ENCODE results near the gene PTGR3. TPM values are rescaled to one million over a fixed set of nuclear protein-coding genes. Genes with fewer than 3 reads are reported as not detected.
A peak's percentile ranks its signal among the peaks of the same experiment; 100 is the strongest.

The PTGR3 gene
- total RNA-seq, 1 experiment from 2014 or later, result 24.0 TPM

DNA sequence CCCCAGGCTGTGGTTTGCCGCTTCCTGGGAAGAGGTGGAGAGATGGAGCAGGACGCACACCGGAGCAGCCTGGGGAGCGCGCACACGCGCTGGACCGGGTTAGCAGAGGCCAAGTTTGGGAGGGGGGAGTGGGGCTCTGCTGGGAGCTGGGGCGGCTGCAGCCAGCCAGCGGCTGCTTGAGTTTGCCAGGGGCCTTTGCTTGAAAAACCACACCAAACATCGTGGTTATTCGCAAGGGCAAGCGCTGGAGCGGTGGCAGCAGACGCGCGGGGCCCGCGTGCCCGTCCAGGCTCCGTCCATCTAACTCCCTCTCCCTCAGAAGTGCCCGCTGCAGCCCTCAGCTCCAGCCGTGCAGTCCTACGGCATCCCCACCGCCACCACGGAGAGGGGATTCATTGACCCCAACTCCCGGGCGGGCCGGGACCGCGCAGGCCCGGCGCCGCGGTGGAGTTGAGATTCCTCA, 4.6 kb downstream of the PTGR3 start:
- no peak for DNase-seq (ENCODE audit: low read depth)

DNA sequence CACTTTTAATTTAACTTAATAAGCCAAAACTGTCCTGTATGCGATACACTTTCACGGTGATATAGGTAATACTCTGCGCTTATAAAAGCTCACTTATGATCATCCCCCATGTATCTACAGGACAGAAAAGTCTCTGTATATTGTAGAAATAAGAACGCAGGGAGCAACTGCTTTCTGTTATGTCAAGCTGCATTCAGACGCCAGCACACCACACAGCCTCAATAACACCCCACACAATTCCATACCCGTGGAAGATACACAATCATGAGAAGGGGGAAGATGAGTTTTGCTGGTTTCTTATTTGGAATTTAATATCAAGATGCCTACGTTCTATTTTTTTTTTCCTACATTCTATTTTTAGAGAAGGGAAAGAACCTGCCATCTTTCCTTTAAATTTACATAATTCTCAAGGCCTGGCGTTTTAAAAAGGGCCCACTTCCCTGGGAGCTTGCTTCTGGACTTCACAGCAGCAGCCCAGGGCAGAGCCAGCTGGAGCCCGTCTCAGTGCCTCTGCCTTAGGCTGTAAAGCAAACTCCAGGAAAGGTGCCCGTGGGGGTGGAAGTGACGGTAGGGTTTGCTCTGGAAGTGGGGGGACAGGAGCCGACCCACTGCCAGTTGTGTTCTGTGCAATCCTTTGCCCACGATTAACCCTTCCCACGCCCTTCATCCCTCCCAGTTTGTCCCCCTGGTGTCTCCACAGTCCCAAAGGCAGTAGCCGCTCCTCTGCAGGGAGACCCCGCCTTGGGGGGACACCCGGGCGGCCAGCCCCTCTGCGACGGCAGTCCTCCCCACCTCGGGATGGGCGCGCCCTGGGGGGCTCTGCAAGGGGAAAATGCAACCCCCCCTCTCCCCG, 5.3 kb downstream of the PTGR3 start:
- DNase-seq (ENCODE audit: low read depth), result no peak

DNA sequence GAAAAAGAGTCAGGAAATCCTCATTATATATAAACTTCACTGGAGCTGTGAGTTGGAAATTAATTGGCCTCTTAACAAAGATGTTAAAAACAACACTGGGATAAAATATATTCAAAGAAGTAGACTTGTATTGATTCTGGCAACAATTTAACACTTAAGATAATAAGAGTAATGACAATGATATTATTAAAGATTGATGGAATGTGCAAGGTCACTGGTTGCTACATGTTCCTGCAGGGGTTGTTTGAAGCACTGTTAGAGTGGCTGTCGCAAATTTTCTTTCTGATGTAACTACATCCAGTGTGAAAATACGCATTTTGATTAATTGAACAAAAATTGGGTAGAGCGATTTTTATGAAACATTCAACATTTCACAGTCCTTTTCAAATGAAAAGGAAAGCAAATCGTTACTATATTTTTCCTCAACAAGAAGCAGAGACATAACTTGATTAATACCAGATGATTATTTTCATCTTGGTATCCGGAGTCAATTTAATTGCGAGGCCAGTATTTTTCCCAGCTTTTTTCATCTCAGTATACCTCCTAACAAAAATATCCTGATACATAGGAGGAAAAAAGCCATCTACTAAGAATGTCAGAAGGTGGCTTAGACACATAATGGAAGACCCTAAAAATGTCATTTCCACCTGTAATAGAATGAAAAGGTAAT, 6.1 kb downstream of the PTGR3 start:
- DNase-seq (ENCODE audit: low read depth), result no peak

DNA sequence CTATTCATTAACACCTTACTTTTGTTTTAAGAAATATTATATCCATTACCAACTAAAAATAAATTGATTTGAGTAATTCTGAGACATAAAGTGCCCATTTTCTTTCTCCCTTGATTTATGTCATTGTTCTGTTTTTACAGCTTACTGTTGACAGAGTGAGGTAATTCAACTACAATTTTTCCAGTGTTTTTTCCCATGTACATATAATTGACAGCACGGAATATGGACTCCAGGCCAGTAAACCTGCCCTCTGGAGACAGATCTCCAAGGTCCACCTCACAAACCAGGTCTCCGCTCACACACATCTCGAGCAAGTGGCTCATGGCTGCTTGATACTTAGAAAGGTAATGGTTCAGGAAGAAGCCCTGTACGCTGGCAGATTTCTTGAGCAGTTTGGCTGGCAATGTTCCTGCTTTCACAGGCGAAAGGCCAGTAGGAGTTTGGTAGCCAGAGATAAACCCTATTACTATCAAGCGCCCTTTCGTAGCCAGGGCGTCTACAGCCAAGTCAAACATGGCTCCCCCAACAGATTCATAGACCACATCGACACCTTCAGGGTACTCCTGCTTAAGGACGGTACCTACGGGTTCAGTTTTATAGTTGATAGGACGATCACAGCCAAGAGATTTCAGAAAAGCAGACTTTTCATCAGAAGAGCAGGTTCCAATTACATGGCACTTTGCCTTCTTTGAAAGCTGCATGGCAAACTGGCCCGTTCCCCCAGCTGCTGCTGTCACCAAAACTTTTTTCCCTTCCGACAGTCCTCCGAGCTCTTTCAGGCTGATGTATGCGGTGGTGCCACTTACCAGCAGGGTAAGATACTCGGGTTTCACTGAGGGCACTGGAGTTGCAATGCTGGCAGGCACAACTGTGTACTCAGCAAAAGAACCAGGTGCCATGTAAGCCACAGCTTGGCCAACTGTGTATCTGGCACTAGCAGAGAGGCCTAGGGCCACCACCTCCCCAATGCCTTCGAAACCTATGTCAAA, 7.4 kb downstream of the PTGR3 start:
- no peak for DNase-seq (ENCODE audit: low read depth)

DNA sequence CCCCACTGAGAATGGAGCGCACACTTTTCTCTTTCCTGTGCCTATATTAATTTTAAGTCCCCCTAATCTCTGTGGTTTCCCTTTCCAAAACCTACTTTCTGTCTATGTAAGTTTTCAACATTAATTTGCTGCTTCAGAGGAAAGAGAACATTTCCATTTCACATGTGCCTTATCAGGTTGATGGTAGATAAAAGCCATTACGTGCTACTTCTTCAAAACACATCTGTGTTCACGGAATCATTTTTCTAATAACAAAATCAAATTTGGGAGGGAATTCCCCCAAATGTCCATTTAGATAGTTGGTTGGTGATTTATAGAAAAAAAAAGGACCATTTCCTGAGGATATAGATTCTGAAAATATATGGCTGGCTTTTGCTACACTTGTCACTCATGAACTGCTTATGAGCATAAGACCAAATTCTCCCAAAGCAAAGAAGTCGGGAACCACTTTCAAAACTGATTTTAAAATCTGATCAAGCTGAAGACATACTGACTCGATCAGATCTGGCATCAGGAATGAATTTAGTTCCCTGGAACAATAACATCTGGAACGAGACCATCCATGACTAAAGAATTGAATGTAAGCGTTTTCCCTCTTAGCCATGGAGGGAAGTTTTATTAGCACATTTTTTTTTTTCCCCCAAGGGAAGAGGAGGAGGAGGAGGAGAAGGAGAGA, 8.2 kb downstream of the PTGR3 start:
- no peak for DNase-seq (ENCODE audit: low read depth)

DNA sequence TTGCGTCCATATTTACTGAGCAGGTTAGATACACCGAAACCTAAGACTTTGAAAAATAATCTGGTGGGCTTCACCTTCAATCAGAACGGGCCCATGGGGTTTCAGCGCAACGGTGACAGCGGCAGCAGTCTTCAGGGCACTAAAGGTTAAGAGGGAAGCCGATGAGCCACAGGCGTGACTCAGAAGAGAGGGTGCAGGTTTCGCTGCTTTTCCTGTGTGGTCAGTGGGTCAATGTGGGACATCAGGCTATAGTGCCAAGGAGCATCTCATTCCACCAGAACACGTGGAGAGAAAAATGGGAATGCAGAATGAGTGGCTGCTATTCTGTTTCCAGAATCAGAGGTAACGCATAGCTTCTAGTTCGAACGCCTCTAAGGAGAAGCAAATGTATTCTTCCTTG, 8.9 kb downstream of the PTGR3 start:
- no peak for DNase-seq (ENCODE audit: low read depth)

DNA sequence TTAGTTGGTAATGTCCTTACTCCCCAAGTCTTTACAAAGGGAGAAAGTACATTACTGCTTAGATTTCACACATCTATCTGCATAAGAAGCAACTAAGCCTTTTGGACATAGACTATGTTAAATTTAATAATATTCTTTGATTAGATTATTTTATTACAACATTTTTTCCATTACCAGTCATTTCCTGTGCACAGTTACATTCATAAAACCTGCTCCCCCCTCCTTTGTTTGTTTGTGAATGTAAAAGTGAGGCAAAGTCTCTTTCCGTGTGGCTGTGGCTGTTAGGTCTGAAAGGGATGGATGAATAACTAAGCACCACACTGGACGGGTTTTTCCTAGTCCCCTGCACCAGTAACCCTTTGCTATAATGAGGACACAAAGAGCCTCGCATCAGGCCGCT, 9.6 kb downstream of the PTGR3 start:
- DNase-seq (ENCODE audit: low read depth), result no peak

DNA sequence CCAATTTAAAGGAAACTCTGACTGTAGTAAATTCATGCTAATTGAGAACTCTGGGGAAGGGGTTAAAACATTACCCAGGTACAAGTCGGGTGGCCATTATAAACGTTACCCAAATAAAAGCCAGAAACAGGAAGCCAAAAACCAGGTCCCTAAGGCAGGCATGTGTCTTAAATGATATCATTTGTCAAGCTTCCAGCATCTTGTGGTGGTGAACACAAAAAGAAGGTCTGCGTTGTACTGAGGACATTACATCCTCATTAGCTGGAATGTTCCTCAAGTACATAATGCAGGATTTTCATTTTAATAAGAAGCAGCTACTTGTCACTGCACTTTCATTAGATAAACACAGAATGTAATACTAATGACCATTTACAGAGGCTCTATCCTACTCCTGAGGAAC, 10.9 kb downstream of the PTGR3 start:
- no peak for DNase-seq (ENCODE audit: low read depth)

DNA sequence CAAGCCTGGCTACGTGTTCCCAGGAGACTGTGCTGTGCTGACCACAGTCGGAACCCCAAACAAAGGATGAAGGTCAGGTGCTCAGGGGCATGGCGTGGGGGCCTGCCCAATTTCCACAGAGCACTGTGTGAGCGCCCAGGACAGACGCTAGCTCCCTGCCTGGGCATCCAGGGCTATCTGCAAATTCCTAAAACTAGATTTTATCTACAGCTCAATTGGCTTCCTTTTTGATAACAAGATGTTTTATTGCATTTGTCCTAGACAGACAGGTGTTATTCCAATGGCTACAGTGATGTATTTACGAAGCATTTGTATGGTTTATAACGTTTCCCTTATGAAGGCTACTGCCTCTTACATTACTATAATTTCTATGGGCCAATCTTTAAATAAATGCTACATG, 16.0 kb downstream of the PTGR3 start:
- DNase-seq (ENCODE audit: low read depth), result no peak

DNA sequence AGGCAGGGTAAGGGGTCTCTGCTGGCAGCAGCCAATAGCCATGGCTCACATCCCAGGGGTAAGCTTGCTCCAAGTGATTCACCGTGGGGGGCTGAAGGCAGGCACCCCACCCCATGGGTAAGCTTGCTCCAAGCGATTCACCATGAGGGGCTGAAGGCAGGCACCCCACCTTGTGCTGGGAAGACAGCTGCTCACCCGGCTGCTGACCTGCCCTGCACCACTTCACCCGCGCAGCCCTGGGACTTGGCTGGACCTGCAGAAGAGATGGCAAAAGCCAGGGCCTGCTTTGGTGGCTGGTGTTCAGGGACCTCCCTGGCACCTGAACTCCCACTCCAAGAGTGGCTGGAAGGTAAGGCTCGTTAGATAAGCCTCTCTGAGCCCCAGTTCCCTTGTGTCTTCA, 19.2 kb downstream of the PTGR3 start:
- no peak for DNase-seq (ENCODE audit: low read depth)

DNA sequence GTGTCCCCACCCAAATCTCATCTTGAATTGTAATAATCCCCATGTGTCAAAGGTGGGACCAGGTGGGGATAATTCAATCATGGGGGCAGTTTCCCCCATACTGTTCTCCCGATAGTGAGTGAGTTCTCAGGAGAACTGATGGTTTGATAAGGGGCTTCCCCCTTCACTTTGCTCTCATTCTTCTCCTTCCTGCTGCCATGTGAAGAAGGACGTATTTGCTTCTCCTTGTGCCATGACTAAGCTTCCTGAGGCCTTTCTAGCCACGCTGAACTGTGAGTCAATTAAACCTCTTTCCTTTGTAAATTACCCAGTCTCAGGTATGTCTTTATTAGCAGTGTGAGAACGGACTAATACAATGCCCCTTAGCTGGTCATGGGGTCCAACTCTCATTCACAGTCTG, 21.2 kb downstream of the PTGR3 start:
- peak; percentile 18 for DNase-seq (ENCODE audit: low read depth)

DNA sequence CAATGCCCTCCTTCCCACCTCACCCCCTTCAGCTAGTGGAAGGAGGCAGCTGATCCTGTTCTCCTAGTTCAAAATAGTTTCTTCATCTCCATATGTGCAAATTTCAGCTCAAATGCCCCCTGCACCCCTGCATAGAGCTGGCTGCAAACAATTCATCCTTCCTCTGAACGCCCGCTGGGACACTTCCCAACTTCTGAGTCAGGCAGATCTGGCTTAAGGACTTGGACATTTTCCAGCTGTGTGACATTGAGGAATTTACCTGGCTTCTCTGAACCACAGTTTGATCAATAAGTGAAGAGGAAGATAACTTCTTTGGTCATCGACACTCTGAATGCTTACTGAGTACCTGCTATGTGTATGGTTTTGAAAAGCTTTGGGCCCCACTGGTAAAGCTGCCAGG, 23.5 kb downstream of the PTGR3 start:
- no peak for DNase-seq (ENCODE audit: low read depth)

DNA sequence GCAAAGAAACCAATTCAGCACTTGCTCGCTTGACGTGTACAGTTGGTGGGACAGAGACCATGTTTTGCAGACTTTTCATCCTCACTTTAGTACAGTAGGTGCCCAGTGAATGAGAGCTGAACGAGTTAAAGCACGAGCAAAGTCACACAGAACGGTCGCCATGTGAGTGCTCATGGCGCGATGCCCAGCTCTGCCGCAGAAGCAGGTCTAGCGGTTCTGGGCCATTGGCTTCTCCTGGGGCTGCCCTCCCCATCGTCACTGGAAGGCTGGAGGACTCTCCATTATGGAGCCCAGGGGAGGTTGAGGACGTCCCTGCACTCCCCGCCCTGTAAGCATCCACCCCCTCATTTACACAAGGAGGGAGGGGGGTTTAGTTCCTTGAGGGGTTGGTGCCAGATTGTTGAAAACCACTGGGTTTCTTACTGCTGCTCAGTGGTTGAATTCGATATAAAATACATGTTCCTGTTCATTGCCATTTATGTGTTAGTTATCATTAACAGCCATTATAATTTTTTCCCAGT, 24.9 kb downstream of the PTGR3 start:
- DNase-seq (ENCODE audit: low read depth), result no peak

DNA sequence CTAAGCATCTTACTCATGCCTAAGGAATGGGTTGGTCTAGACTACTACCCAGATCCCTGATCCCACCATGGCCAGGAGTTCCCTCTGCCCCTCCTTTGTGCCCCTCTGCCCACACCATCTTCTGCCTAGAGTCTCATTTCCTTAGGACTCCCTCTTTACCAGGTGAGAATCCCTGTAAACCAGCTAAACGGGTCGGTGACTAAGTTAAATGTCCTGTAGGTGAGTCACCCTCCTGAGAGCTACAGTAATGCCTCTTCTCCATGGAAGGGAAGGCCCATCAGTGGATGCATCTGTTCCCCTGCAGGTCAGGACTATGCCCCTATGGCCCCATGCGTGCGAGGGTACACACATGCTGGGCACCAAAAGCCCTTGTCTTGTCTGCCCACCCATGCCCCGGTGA, 25.4 kb downstream of the PTGR3 start:
- peak; percentile 70 for DNase-seq (ENCODE audit: low read depth)

DNA sequence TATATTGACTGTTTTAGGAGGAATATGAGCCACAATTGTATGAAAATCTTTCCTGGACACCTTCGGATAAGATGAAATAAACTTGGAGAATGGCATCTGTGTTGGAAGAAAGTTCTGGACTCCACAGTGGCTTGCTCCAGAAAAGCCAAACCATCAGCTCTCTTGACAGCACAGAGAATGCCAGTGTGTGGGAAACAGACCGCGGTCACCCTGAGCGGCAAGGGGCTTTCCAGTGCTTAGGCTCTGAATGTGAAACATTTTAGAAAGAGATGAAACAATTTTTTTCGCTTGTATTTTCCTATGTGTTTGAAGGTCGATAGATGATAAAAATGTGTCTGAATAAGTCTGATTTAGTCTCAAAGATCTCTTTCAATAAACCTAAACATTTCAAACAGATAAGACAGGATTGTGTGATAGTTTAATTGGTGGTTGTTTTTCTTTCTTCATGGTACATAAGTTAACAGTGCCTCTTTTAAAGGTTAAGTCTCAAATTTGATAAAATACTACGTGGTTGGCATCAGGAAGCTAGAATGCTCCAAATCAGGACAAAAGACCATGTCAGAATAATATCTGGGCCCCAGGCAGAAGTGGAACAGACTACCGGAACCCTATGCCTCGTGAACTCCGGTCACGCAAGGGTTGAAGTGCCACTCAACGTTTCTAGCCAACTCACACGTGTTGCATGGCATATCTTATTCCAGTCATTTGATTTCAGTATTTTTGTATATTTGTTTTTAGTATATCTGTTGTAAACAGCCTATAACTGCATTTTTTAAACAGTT, 28.9 kb downstream of the PTGR3 start:
- DNase-seq (ENCODE audit: low read depth), result no peak

DNA sequence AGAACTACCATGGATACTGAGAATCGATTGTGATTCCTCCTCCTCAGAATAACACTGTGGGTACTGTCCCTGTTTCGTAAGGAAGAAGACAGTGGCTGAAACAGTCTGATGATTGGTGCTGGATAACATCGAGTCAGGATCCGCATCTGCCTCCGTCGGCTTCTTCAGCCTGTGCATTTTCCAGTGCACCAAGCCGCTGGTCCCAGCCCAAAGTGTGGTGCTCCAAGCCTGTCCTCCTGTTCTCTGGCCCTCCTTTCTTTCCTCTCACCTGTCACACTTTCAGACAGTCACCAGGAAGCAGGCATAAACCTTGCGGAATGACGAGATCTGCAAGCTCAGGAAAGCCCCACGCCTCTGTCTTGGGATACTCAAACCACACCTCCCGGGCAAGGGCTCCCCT, 30.6 kb downstream of the PTGR3 start:
- no peak for DNase-seq (ENCODE audit: low read depth)

DNA sequence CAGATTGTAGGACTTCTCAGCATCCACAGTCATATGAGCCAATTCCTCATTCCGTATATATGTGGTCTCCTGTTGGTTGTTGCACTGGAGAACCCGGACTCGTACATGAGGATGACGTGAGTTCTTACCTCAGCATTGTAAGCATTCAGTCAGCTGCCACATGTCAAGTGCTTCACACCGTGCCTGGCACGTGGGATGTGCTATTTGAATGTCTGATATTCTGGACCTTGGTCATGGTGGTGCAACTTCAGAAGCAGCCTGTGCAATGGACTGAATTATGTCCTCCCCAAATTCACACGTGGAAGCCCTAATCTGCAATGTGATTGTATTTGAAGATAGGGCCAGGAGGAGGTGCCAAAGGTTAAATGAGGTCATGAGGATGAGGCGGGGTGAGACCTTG, 32.1 kb downstream of the PTGR3 start:
- no peak for DNase-seq (ENCODE audit: low read depth)

DNA sequence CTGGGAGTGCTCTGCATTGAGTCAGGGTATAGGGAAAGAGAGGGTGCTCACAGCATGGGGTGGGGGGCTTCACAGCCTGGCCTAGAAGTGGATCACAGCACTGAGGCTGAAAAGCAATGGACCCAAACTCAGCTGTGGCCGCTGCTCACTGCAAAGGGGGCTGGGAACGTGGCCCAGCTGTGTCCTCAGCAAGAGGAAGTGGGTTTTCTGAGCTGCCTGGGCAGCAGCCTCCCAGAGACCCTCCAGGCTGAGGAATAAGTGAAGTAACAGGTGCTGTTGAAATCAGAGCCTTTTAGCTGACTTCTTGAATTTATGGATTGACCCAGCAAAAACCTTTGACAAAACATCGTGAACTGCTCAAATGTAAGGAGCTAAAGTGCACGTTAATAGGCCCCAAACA, 35.2 kb downstream of the PTGR3 start:
- DNase-seq (ENCODE audit: low read depth), result no peak

DNA sequence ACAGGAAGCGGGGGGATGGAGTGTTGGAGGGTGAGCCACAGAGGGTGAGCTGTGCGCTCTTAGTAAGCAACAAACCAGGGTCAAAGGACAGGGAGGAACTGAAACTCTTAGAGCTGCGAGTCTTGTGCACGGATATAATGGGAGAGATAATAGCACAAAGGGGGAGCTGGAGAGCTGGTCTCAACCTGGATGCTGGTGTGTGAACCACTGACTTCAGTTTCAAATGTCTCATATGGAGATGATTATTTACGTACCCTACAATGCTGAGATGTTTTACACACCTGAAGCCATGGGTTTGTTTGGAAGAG, 35.9 kb downstream of the PTGR3 start:
- peak; percentile 59 for DNase-seq (ENCODE audit: low read depth)

Measured in HT1080 (cell line).